IPS DF 19.7 (cell line): ENCODE results near the gene COP1.
"Not testable (repeated sequence)": the region's sequence is repeated elsewhere in the genome, so short reads cannot be mapped to it uniquely, and the experiment has no call there.

ENCODE experiments used
- DNase-seq: peaks from one replicate; pipeline ENCODE4 v3.0.0-alpha.2; 2013; ENCODE audit warnings: low read depth, low spot score

COP1 gene

GRCh38 chr1:176206961-176207902, at the start of gene COP1:
Gene COP1 (minus strand): TSS chr1:176207286. CDS start chr1:176206978, 308 bp downstream.
- DNase-seq, result peak; percentile 91

GRCh38 chr1:176252191-176252590, 45.1 kb upstream of the COP1 start:
- DNase-seq, result no peak

- DNase-seq, result no peak
Observed at GRCh38 chr1:176244851-176245250, 37.8 kb upstream of the COP1 start.

GRCh38 chr1:176243746-176244145, 36.7 kb upstream of the COP1 start:
- no peak for DNase-seq

- no peak for DNase-seq
Observed at GRCh38 chr1:176241385-176242015, 34.4 kb upstream of the COP1 start.

- DNase-seq, result not testable (repeated sequence)
Observed at GRCh38 chr1:176233657-176234056, 26.6 kb upstream of the COP1 start.

- DNase-seq, result no peak
Observed at GRCh38 chr1:176227579-176227978, 20.5 kb upstream of the COP1 start.

GRCh38 chr1:176225911-176226310, 18.8 kb upstream of the COP1 start:
- DNase-seq, result no peak

GRCh38 chr1:176225479-176225875, 18.4 kb upstream of the COP1 start:
- DNase-seq, result no peak

- DNase-seq, result no peak
Observed at GRCh38 chr1:176222196-176222595, 15.1 kb upstream of the COP1 start.

GRCh38 chr1:176220100-176220689, 13.1 kb upstream of the COP1 start:
- DNase-seq, result no peak

GRCh38 chr1:176217461-176218099, 10.5 kb upstream of the COP1 start:
- no peak for DNase-seq

GRCh38 chr1:176216031-176216430, 8.9 kb upstream of the COP1 start:
- DNase-seq, result no peak

GRCh38 chr1:176211396-176212165, 4.5 kb upstream of the COP1 start:
- no peak for DNase-seq

- no peak for DNase-seq
Observed at GRCh38 chr1:176208034-176208433, 948 bp upstream of the COP1 start.

GRCh38 chr1:176206006-176206960, 803 bp downstream of the COP1 start:
- DNase-seq, result no peak

GRCh38 chr1:176205332-176205914, 1.7 kb downstream of the COP1 start:
- DNase-seq, result no peak

GRCh38 chr1:176204655-176205054, 2.4 kb downstream of the COP1 start:
- DNase-seq, result not testable (repeated sequence)

GRCh38 chr1:176203735-176204134, 3.4 kb downstream of the COP1 start:
- no peak for DNase-seq

GRCh38 chr1:176201568-176201967, 5.5 kb downstream of the COP1 start:
- no peak for DNase-seq
